ENCODE data around the gene LINS1. TPM values are rescaled to one million over a fixed set of nuclear protein-coding genes. Genes with fewer than 3 reads are reported as not detected.

Gene LINS1, protein sequence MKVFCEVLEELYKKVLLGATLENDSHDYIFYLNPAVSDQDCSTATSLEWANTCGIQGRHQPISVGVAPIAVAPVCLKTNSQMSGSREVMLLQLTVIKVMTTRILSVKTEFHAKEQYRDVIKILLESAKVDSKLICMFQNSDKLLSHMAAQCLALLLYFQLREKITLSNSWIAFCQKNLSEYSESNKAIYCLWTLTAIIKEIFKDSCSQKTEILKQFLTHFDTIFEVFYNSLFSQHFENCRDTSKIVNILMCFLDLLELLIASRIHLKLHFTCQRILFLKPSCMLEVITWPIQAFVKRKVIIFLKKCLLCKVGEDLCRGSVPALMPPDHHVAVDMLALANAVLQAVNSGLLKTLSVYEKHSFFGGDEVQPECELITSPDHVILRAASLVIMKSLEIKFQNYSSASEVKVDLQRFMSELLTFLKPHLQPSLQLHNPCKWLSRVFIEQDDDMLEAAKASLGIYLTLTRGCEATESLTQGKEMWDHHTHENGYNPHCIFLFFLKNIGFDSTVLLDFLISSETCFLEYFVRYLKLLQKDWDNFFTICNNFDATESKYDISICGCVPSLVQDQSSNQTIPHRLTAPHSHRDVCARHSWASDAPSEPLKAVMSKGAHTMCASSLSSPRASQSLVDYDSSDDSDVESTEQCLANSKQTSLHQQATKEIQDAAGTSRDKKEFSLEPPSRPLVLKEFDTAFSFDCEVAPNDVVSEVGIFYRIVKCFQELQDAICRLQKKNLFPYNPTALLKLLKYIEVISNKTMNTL
- 10 to 100 TPM; 13.6 to 74.8 (median 40.1) TPM for total RNA-seq
- polyA plus RNA-seq: 10 to 100 TPM in 1 of 3 donors, 1 to 10 TPM in 2; 6.6 to 13.7 (median 7.9) TPM

DNA sequence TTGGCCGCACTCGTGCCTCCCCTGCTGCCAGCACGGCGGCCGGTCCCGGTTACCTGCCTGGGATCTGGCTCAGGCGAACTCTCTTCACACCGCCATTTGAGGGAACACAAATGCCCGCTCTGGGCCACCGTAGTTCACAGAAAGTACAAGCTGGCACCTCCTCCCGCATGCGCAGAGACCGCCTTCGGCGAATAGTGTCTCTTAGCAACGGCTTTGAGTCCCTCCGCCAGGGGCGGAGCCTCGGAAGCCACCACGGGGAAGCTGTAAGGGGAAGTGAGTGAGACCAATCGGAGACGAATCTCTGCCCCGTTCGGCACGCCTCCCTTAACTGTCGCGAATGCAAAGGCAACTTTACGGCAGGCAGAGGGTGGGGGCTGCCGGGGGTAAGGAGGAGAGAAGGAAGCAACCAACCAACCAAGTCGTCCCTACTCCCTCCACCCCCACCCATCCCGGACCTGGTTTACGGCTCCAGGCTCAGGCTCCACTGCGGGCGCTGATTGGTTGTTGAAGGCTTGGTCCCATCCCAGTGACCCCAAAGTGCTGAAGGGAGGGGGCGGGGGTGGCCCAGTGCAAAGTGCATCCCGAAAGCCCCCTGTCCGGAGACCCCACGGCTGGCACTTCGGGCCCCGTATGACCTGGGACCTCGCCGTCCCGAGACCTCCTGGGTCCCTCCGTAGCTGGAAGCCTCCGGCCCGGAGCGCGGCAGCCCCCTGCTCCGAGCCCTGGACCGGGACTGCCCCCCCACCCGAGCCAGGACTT is at the start of gene LINS1, which contains the start of gene ASB7:
Gene LINS1, minus strand, starts transcription at position 121 of the 759 bp plus-strand sequence. CDS start 21,342 bp downstream, outside the sequence.
Gene ASB7, plus strand, starts transcription at position 526 of the 759 bp plus-strand sequence. CDS start 9,628 bp downstream, outside the sequence.
- 0 to 1% methylated on average over 51 of the region's 51 CpGs for WGBS, 2 donors
- intact Hi-C loops (cut with DNase I): loop anchor here (10.0 kb wide), 2 partner anchors 257 to 677 kb away; partner anchors contain the start of gene ADAMTS17
- Histone ChIP-seq H3K4me3 (peak within 1 kb of the TSS; percentile 78 to 95 (median 89)), H3K27ac (peak within 1 kb of the TSS; percentile 86 to 92 (median 88)), H3K4me1 (peaks cover 0 to 40% (median 33%) of the 10 kb centered on the region in 4 donors), H3K9me3 (no peaks in the 10 kb centered on the region), H3K27me3 (no peaks in the 10 kb centered on the region), H3K36me3 (peaks cover 0 to 9% (median 0%) of the 10 kb centered on the region in 4 donors)
- peak; percentile 100 for DNase-seq
- TF ChIP-seq EP300 (IDR thresholded peaks at IDR 0.05) (peak in 1 of 4 donors; percentile 17), POLR2A (IDR thresholded peaks at IDR 0.05) (peak in 1 of 2 donors; percentile 10), POLR2AphosphoS5 (IDR thresholded peaks at IDR 0.05) (peak; percentile 72 to 86 (median 82))
- TF ChIP-seq, protein P1, sequence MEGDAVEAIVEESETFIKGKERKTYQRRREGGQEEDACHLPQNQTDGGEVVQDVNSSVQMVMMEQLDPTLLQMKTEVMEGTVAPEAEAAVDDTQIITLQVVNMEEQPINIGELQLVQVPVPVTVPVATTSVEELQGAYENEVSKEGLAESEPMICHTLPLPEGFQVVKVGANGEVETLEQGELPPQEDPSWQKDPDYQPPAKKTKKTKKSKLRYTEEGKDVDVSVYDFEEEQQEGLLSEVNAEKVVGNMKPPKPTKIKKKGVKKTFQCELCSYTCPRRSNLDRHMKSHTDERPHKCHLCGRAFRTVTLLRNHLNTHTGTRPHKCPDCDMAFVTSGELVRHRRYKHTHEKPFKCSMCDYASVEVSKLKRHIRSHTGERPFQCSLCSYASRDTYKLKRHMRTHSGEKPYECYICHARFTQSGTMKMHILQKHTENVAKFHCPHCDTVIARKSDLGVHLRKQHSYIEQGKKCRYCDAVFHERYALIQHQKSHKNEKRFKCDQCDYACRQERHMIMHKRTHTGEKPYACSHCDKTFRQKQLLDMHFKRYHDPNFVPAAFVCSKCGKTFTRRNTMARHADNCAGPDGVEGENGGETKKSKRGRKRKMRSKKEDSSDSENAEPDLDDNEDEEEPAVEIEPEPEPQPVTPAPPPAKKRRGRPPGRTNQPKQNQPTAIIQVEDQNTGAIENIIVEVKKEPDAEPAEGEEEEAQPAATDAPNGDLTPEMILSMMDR (IDR thresholded peaks at IDR 0.05): no peak

DNA sequence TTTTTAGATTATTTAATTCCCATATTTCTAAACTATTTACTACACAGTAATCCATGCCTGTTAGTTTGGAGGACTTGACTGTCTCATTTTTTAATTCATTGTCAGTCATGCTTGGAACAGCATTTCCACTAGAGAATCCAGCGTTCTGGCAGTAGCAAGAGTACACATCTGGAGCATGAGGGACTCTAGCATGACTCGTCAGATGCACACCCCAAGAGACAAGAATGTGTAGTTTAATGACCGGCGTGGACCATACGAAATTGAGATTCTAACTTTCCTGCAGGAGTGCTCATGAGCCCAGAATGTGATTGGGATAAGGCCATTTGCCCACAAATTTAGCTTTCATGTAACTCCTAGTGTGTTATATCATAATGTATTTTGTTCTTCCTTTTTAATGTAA is 49.3 kb upstream of the LINS1 start:
- H3K36me3 ChIP-seq: peaks cover 0 to 14% (median 3%) of the 10 kb centered on the region in 4 donors
- H3K9me3 ChIP-seq: no peaks in the 10 kb centered on the region
- no peaks in the 10 kb centered on the region for H3K27me3 ChIP-seq
- TF ChIP-seq POLR2AphosphoS5 (IDR thresholded peaks at IDR 0.05) (no peak), EP300 (IDR thresholded peaks at IDR 0.05) (no peak), POLR2A (IDR thresholded peaks at IDR 0.05) (no peak)
- TF ChIP-seq, protein P1 (IDR thresholded peaks at IDR 0.05): no peak
- H3K27ac ChIP-seq: no peak overlapping the region
- intact Hi-C loops (cut with DNase I): no loop called here
- no peaks in the 10 kb centered on the region for H3K4me1 ChIP-seq
- 82 to 83% methylated on average over 5 of the region's 5 CpGs for WGBS, 2 donors
- DNase-seq: no peak
- no peak overlapping the region for H3K4me3 ChIP-seq

DNA sequence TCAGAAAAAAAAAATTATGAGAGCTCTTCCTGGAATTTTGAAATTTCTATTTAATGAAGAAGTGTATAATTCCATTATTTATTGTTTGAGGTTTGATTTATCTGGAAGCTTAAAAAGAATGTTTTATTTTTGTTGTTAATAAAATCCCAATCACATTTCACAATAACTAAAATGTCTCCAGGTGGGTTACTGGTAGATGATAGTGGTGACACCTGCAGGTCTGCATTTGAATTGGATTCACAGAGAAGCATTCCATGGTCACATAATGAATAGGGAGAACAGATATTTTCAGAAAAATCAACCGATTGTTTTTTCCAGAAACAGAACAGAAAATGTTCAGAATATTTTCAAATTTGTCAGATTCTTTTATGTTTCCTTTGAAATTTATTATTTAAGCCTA is 48.7 kb upstream of the LINS1 start:
- Histone ChIP-seq H3K36me3 (peaks cover 0 to 14% (median 3%) of the 10 kb centered on the region in 4 donors), H3K4me3 (no peak overlapping the region), H3K4me1 (no peaks in the 10 kb centered on the region), H3K27ac (no peak overlapping the region), H3K9me3 (no peaks in the 10 kb centered on the region), H3K27me3 (no peaks in the 10 kb centered on the region)
- DNase-seq: no peak
- intact Hi-C loops (cut with DNase I): no loop called here
- 61 to 71% methylated on average over 1 of the region's 1 CpG for WGBS, 2 donors
- TF ChIP-seq, protein P1 (IDR thresholded peaks at IDR 0.05): no peak
- TF ChIP-seq POLR2AphosphoS5 (IDR thresholded peaks at IDR 0.05) (no peak), POLR2A (IDR thresholded peaks at IDR 0.05) (no peak), EP300 (IDR thresholded peaks at IDR 0.05) (no peak)

DNA sequence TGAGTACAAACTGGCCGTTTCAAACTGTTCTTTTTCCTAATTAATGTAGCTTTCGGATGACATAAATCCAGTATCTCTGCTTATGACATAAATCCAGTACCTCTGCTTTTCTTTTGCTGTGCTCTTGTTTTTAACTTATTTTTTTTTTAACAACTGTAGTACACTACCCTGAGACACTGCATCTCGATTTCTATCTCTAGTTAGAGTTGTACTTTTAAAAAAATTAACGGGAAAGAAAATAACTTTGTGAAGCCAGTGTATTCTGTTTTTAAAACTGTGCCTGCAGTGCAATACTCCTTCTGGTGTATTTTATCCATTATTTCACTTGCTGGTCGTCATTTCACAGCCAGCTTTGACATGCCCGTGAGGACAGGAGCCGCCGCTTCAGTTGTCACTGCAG is 47.0 kb upstream of the LINS1 start:
- no peaks in the 10 kb centered on the region for H3K4me1 ChIP-seq
- no peak overlapping the region for H3K4me3 ChIP-seq
- H3K9me3 ChIP-seq: no peaks in the 10 kb centered on the region
- TF ChIP-seq, protein P1 (IDR thresholded peaks at IDR 0.05): no peak
- no peak for TF ChIP-seq POLR2A (IDR thresholded peaks at IDR 0.05)
- TF ChIP-seq EP300 (IDR thresholded peaks at IDR 0.05): no peak
- no peak for TF ChIP-seq POLR2AphosphoS5 (IDR thresholded peaks at IDR 0.05)
- 93 to 94% methylated on average over 8 of the region's 8 CpGs for WGBS, 2 donors
- intact Hi-C loops (cut with DNase I): no loop called here
- H3K36me3 ChIP-seq: peaks cover 0 to 14% (median 3%) of the 10 kb centered on the region in 4 donors
- no peaks in the 10 kb centered on the region for H3K27me3 ChIP-seq
- H3K27ac ChIP-seq: no peak overlapping the region
- no peak for DNase-seq

All from sigmoid colon (tissue), 7 donors.